Limb (tissue), 2 donors: ENCODE measurements around the gene NTMT1.

Experiments used
- DNase-seq, 2 donors: peaks; one replicate each; pipeline ENCODE4 v3.0.0-alpha.2; 2016; ENCODE audit errors: extremely low spot score in 2 of 2

Gene NTMT1

DNA sequence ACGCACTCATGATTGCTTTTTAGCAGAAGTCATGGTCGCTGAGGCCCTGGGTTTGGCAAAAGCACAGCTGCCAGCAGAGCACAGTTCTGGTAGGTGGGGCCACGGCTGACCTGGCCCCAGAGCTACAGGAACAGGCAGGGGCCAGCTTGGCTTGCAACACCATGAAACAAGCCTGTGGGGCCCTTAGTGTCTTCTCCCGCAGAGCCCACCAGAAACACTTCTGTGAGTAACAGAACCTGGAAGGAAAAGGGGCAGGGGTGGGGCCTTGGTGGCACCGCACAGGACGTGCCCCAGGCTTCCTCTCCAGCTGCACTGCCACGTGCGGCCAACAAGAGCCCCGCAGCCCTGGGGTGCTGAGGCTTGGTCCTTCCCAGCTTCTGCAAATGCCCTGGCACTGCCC, 11.1 kb downstream of the NTMT1 start:
- no peak for DNase-seq

DNA sequence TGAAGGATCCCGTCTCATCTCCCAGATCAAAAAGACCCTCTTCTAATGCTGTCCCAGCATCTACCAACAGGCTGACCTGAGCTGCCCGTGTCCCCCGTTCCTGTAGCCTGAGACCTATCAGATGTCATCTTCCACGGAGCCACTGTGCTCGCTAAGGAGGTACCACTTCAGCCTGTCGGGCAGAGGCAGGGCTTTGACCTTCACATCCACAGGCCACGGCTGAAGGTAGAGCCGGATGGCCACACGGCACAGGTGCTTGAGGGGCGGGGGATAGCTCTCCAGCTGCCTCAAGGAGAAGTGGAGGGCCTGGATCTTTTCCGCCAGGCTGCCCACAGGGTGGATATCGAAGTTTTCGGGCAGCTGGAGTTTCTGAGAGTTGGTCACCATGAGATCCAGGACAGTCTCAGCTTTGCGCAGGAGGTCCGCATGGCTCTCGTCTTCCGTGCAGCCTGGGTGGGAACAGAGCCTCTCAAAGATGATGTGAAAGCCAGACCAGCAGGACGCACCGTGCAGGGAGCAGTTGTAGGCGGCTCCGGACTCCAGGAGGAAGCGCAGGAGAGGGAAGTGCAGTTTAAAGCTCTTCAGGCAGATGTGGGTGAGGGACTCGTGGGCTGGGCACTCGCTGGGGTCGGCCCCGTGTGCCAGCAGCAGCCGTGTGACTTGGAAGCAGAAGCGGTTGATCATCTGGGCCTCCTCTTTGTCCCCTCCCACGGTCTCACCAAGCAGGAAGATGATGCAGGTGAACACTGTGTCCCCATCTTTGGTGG, 11.9 kb downstream of the NTMT1 start:
- DNase-seq: no peak

DNA sequence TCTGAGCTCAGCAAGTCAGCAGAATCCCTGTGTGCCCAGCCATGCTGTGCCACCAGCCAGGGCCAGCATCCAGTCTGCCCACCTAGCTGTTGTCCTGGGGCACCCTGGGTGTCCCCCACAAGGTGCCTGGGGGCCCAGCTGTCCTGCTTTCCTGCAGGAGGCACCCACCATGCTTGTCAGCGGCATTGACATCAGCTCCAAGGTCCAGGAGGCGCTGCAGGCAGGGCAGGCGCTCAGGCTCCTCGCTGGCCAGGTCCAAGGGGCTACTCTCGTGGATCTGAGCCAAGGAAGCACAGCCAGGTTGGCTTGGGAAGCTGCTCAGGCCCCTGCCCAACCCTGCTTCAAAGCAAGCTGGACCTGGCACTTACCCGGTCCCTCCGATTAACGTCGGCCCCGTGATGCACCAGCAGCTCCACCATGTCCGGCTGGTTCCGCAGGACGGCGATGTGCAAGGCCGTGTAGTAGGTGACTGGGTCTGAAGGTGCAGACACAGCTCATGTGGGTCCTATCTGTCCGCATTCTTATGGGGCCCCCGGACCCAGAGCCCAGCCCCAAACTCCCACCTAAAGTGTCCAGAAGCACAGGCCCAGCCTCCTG, 13.2 kb downstream of the NTMT1 start:
- no peak for DNase-seq

DNA sequence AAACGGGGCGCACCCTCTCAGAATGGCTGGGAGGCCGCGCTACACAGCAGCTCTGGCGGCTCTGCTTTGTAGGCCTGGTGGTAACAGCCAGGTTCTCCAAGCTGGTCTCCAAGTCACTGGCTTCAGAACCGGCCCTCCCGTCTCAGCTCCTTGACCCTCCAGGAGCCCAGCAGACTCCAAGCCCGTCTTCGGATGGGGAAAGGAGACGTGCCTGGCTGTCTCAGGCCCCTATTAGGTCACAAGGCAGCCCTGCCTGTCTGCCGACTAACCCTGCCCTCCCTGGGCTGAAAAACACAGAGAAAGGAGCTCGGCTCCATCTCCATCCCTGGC, 13.8 kb downstream of the NTMT1 start:
- DNase-seq: no peak

DNA sequence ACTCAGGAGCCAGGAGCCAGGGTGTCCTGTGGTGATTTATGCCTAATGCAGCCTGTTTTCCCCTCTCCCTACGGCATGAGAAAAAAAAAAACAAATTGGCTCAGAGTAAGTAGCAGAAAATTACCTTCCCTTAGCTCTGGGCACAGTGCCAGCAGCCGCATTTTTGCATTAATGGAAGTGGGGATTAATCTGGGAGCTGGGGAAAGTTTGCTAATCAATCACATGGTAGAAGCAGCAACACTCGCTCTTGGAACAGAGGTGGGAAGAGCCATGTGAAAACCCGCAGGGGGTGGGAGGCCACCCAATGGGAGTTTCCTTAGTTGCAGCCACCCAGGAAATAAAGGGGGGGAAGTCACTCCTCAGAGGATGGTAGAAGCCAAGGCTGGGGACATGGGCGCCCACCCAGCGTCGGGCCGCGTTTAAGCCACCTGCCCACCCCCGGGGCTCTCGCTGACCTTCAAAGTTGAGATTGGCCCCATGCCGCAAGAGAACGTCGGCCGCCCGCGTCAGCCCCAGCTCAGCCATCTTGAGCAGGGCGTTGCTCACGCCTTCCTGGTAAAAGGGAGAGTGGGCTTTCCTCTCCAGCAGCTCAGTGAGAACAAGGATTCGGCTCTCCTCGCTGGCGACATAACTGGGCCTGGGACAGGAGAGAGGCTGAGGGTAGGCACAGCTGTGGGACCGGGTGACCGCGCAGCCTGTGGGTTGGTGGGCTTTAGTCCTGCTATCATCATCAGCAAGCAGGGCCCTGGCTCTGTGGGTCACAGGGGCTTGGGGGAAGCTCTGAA, 14.3 kb downstream of the NTMT1 start:
- no peak for DNase-seq

DNA sequence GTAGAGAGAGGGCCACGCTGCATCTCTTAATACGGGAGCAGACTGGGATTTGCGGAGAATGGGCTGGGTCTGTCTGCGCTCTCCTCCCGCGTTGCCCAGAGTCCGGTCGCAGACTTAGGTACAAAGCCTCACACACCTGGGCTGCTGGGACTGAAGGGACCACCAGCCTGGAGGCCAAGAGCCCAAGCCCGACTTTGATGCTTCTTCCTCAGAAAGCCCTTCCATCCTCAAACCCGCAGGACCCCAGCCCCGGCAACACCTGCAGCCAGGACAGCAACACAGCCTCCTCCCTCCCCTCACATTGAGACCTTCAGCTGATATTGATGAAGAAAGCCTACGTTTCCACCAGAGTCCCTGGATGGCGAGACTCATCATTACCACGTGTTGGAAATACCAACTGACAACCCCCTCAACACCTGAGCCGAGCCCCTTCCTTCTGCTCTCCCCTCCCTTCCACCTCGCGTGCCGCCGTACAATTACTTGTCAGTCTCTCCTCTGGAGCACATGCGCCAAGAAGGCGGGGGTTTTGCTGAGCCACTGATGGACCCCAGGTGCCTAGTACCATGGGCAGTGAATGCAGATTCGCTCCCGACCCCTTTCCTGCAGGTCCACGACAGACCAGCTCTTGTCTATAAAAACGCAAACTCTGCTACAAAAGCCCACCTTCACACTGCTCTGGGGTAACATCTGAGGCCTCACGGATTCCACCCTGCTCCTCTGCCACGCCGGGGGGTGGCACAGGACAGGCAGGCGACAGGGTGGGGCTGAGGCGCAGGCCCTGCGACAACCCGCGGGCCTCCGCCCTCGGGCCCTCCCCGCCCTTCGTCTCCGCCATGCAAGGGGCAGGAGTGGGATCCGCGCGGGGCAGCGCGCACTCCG, 15.1 kb downstream of the NTMT1 start:
- no peak for DNase-seq

DNA sequence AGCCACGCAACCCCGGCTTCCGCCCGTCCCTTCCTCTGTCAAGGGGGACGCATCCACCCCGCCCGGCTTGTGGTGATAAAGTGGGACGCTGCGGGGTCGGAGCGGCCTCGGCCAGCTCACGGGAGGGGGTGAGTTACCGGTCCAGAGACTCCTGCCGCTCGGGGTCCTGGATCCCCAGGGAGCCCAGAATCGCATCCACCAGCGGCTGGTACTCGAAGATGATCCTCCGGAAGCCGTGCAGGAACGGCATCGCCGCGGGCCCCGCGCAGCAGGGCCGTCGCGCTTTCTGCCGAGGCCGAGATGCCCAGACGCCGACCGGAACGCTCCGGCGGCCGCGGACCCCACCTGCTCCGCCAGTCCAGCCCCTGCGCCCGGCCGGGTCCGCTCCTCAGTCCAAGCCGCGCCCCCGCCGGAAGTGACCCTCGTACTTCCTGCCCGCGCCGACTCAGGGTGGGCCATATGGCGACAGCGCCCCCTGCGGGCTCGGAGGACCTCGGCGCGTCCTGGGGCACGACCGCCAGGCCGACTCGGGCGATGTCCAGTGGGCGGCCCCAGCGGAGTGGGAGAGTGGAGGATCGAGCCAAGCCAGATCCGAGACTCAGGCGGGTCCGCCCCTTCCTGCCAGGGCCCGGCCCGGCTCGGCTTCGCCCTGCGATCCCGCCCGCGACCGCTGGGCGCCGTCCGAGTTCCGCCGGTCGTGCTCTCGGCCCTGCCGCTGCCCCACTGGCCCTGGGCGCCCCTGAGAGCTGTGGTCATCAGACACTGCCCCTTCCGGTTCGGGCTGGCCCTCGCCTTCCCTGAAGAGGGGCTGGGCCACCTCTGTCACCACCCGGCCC, 16.0 kb downstream of the NTMT1 start, which contains the start of gene ASB6:
Gene ASB6 (minus strand): TSS at position 402 of the 836 bp plus-strand sequence. CDS start 152 bp downstream, at position 250.
- peak; percentile 94 to 99 for DNase-seq

DNA sequence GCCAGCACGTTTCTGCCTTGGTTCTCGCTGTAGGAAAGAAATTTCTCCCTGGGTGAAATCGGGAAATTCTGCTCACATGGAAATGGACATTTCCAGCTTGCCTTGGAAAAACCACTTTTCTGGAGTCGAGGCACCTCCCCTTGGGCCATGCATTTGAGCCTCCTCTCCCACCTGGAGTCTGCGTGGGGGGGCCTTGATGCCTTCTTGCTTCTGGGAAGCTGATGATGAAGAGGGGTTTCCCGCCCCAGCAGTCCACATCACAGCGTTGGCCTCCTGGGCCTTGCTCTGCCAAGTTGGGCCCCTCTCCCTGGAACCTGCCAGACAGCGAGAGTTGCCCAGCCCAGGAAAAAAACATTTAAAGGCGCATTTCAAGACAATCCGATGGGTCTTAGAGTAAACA, 17.7 kb downstream of the NTMT1 start:
- DNase-seq: no peak

DNA sequence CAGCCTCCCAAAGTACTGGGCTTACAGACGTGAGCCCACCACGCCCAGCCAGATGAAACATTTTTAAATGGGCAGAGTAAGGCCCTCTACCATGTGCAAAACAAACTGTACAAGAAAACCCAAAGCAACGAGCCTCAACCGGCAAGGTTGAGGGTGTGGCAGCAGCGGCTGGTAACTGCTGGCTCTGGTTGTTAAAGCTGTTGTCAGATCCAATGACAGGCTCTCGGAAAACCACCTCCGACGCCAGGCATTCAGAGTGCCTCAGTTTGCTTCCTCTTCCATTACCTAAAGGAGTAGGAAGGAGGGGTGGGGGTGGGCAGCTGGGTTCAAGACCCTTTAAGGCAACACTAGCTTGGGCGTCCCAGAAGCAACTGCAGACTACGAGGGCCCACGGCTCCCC, 18.4 kb downstream of the NTMT1 start:
- DNase-seq: no peak

DNA sequence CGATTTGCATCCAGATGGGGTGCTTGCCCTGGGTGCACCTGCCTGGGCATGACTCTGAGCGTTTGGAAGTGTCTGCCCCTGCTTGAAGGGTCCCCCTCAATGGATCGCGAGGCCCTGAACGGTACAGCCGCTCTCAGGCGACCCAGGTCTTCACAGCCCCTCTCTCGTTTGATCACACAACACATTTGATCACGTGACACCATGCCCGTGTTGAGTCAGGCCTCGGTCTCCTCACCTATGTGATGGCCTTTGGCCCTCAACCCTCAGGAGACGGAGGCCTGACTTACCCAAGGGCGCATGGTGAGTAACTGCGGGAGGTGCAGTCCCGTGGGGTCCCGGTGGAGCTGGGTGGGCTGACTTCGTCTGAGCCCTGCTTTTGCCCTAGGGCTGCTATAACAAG, 18.9 kb downstream of the NTMT1 start:
- no peak for DNase-seq

DNA sequence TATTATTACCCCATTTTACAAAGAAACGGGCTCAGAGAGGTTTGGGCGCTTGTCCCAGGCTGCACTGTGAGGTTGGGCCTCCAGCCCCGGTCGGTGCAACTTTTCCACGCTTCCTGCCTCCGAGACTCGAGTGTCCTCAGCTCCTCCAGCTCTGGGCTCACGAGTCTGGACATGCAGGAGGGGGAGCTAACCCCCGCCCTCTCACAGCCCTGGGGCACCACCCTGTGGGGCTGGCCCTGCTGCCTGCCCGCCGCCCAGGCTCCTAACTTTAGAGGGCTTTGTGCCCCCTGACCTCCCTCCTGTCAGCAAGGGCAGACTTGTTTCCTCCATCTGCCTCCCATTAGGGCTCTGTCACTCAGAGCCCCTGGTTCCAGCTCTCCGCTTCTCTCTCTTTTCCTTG, 20.3 kb downstream of the NTMT1 start:
- DNase-seq: no peak

DNA sequence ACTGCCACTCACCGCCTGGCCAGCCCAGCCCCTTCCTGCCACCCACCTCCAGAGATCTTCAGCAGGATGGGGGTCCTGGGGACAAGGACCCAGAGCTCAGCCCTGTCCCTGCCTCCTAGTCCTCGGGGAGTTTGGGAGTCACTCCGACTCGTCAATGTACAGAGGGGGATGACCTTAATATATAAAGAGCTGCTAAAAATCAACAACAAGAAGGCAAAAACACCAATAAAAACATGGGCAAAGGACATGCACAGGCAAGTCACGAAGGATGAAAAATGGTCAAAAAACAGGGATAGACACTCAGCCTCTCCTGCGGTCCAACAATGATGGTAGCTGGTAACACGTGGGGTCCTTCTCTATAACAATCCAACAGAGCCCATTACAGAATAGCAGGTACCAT, 20.7 kb downstream of the NTMT1 start:
- no peak for DNase-seq

DNA sequence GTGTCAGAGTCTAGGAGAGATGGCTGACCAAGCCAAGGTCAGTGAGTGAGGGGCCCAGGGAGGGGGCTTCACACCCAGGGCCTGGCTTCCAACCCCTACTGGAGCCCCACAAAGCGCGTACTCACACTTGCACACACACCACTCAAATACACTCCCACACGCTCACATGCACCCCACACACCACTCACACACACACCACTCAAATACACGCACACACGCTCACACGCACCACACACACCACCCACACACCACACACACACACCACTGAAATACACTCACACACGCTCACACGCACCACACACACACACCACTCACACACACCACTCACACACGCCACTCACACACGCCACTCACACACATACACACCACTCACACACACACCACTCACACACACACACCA, 21.7 kb downstream of the NTMT1 start:
- no peak for DNase-seq

DNA sequence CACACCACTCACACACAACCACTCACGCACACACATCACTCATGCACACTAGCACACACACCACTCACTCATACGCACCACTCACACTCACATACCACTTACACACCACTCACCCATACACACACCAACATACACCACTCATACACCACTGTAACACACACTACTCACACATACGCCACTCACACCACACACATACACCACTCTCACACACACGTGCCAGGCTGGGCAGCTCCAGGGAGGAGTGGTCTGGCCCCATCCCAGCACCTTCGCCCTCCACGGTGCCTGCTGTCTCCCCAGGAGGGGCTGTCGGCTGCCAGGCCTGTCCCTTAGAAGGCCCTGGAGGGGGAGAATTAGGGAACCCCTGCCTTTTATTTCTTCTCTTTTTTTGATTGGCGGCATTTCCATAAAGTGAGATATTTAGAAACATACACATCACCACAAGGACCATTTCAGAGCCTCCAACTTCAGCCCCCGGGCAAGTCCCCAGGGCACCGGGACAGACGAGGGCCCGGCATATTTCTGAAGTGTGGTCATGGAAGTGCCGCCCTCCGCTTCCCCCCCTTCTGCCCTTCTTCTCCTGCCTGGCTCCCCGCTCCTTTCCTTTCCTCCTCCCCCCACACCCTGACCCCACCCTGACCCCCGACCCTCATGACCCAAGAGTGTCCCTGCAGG, 22.3 kb downstream of the NTMT1 start:
- no peak for DNase-seq

DNA sequence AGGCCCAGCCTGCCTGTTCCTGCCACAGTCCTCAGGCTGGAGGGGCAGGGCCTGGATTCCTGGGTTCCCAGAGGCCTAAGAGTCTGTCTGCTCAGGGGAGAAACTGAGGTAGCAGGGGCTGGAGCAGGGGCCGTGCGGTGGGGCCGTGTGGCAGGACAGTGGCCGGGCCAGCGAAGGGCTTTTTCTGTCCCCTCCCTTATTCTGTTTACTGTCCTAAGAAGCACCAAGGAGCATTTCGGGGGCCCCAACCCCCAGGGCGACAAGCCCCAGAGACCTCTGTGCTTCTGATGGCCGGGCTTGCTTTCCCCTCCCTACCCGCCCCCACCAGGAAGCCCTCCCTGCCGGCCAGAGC, 22.8 kb downstream of the NTMT1 start:
- DNase-seq: no peak

DNA sequence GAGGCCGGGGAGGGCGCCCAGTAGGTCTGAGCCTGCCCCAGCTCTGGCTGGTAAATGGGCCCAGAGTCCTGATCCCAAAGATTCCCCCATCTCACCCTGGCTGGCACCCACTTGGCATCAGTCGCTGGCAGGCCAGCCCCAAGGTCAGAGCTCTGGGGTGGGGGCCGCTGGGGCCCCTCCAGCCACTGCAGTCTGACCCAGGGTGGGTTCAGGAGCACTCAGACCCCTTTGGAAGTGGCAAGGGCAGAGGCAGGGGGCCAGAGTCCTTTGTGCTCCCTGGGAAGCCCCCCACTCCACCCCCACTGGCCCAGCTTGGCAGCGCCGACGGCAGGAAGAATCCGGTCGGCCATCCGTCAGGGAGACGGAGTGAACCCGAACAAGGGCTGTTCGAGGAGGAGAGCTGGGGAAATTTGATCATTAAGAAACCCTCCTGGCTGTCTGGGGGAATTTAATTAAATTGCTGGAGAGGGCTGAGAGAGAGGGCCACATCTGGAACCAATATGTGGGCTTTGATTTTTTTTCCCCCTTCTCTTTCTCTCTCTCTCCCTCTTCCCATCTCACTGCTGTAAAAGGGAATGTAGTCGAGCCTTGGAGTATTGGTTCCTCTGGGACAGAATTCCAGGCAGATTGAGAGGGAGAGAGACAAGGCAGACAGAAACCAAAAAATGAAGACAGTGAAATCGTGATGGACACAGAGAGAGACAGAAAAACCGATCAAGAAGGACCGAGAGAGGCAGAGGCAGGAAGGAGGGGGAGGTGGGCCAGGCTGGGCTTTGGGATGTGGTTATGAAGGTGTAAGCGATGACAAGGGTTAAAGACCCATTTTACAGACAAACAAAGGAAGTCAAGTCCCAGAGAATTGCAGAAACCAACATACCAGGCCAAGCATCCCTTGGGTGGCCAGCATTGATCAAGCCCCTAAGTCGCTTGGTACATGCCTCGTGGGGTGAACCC, 24.0 kb downstream of the NTMT1 start:
- peak in 1 of 2 donors; percentile 56 for DNase-seq

DNA sequence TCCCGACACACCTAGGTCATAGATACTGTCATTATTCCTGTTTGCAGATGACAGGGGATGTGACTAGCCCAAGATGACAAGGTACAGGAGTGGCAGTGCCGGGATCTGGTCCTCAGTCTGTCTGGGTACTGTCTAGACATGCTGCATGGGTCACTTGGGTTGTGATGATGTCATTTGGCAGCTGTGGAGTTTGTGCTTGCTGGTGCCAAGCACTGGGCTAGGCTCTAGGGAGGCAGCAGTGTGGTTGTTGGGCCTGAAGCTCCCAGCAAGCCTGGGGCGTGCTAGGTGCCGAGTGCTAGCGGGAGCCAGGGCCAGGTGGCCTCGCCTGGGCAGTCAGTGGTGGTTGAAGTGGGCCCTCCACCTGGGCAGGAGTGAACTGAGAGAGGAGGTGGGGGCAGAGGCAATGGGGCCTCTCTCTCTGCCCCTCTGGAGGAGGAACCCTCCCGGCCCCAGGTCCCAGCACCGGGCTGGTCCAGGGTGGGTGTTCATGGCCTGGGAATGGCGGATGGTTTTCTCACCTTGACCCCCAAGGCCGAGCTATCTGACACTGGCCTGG, 24.8 kb downstream of the NTMT1 start:
- DNase-seq: no peak

DNA sequence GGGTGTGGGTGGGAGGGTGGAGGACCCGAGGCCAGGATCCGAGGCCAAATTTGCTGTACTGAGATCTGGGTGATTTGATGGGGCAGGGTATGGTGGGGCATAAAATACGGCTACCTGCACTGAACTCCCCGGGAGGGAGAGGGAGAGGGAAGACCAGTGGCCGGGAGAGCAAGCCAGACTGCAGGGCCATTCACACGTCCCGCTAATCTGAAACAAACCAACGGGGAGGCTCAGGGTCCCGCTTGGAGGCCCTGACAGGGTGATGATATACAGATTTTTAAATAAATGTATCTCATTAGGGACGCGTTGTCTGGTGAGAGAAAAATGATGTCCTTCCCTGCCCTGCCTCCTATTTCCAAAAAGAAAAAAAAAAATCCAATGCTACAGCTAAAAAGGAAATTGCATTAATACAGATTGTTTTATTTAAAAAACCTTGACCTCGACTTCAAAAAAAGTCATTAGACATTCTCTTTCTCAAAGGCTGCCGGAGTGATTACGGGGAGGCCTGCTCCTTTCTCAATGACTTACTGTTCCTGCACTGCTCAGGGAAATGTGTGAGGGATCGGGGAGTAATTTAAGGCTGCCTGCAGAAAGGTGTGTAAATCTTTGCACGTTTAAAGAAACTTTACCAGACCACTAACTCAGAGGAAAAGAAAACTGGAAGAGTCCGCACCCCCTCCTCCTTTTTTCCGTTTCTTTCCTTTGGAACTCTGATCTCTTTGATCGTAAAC, 28.0 kb downstream of the NTMT1 start:
- no peak for DNase-seq
